Activated B cell treated with CpG ODN at 0.5 μM for 24 hours (primary cell): ENCODE measurements around the gene NDFIP2. TPM values are rescaled to one million over a fixed set of nuclear protein-coding genes. Genes with fewer than 3 reads are reported as not detected.

Experiments used
- ATAC-seq: fragments of 200-7000 bp; cut with Tn5 transposase; one replicate; pipeline ENCODE4 v1.10.0; 2021; ENCODE audit warnings: low read depth, mild to moderate bottlenecking, moderate library complexity
- CTCF ChIA-PET: fragments of 350-600 bp; sonication (Branson Sonifier 250); formaldehyde crosslinking; loops from one replicate; lab custom pipeline; 2021; ENCODE audit warnings: antibody characterized with exemption; lab: Charles Lee
- POLR2A ChIA-PET: fragments of 350-600 bp; sonication (Branson Sonifier 250); formaldehyde crosslinking; loops from one replicate; lab custom pipeline; 2021; ENCODE audit warnings: antibody characterized with exemption; lab: Charles Lee
- DNase-seq: peaks from one replicate; pipeline ENCODE4 v3.0.0; 2022
- H3K27ac Mint-ChIP-seq: one replicate; pipeline ENCODE4 v1.8.0; 2020; ENCODE audit warnings: mixed read lengths
- H3K27me3 Mint-ChIP-seq: one replicate; pipeline ENCODE4 v1.8.0; 2021; ENCODE audit warnings: mixed read lengths
- H3K36me3 Mint-ChIP-seq: one replicate; pipeline ENCODE4 v1.8.0; 2021; ENCODE audit warnings: low read depth, mixed read lengths
- H3K4me1 Mint-ChIP-seq: one replicate; pipeline ENCODE4 v1.8.0; 2021; ENCODE audit warnings: mixed read lengths
- H3K4me3 Mint-ChIP-seq: one replicate; pipeline ENCODE4 v1.8.0; 2020; ENCODE audit warnings: mild to moderate bottlenecking, mixed read lengths
- H3K9me3 Mint-ChIP-seq: one replicate; pipeline ENCODE4 v1.8.0; 2020; ENCODE audit warnings: mixed read lengths
- intact Hi-C: fragments of 100-400 bp; cut with micrococcal nuclease; formaldehyde crosslinking; loops from one replicate; pipeline ENCODE4 v1.15.1; 2024
- total RNA-seq: library from RNA; stranded (reverse); gene quantifications from 2 replicates; pipeline ENCODE4 v1.2.3, GENCODE V29; 2022
- TF ChIP-seq, protein P1 (sequence below): fragments of 200-600 bp; IDR thresholded peaks from one replicate; pipeline ENCODE4 v1.8.0; 2022; ENCODE audit warnings: antibody characterized with exemption, mild to moderate bottlenecking

NDFIP2 gene
- total RNA-seq, 1 donor from 2014 or later: 2.8 TPM

DNA sequence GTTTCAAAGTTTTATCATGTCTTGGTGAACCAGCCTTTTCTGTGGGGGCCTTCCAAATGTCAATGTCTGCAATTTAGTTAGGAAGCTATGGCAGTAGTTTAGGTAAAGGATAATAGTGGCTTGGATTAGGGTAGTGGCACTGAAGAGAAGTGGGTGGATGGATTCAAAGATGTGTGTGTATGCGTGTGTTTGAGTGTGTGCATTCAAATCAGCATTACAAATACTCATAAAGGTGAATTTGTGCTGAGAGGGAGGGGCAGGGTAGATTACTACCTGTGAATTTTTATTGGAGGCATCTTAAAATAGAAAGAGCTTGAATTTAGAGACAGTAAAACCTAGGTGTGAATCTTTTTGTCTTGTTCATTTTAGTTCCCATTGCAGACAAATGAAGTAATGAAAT, 16.9 kb downstream of the NDFIP2 start:
- TF ChIP-seq, protein P1, sequence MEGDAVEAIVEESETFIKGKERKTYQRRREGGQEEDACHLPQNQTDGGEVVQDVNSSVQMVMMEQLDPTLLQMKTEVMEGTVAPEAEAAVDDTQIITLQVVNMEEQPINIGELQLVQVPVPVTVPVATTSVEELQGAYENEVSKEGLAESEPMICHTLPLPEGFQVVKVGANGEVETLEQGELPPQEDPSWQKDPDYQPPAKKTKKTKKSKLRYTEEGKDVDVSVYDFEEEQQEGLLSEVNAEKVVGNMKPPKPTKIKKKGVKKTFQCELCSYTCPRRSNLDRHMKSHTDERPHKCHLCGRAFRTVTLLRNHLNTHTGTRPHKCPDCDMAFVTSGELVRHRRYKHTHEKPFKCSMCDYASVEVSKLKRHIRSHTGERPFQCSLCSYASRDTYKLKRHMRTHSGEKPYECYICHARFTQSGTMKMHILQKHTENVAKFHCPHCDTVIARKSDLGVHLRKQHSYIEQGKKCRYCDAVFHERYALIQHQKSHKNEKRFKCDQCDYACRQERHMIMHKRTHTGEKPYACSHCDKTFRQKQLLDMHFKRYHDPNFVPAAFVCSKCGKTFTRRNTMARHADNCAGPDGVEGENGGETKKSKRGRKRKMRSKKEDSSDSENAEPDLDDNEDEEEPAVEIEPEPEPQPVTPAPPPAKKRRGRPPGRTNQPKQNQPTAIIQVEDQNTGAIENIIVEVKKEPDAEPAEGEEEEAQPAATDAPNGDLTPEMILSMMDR: no peak
- Mint-ChIP-seq H3K4me3 (no peak overlapping the region), H3K27ac (no peak overlapping the region), H3K36me3 (no peaks in the 10 kb centered on the region), H3K4me1 (no peaks in the 10 kb centered on the region), H3K9me3 (no peaks in the 10 kb centered on the region), H3K27me3 (peaks cover 4% of the 10 kb centered on the region)
- DNase-seq: no peak
- ChIA-PET POLR2A (no interaction called here), CTCF (no interaction called here)
- ATAC-seq: no peak
- intact Hi-C loops: no loop called here

DNA sequence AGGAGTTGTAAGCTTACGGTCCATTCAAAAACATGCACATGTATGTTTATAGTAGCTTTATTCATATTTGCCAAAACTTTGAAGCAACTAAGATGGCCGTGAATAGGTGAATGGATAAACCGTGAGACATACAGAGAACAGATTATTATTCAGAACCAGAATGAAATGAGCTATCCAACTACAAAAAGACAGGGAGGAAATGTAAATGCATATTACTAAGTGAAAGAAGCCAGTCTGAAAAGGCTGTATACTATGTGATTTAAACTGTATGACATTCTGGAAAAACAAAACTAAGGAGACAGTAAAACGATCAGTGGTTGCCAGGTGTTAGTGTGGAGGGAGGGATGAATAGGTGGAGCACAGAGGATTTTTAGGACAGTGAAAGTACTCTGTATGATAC, 19.9 kb downstream of the NDFIP2 start:
- TF ChIP-seq, protein P1: no peak
- DNase-seq (no peak), ATAC-seq (no peak)
- H3K27me3 Mint-ChIP-seq: peaks cover 4% of the 10 kb centered on the region
- ChIA-PET CTCF (no interaction called here), POLR2A (no interaction called here)
- no peak overlapping the region for H3K27ac Mint-ChIP-seq
- H3K9me3 Mint-ChIP-seq: no peaks in the 10 kb centered on the region
- no peaks in the 10 kb centered on the region for H3K4me1 Mint-ChIP-seq
- no peak overlapping the region for H3K4me3 Mint-ChIP-seq
- intact Hi-C loops: no loop called here
- no peaks in the 10 kb centered on the region for H3K36me3 Mint-ChIP-seq

DNA sequence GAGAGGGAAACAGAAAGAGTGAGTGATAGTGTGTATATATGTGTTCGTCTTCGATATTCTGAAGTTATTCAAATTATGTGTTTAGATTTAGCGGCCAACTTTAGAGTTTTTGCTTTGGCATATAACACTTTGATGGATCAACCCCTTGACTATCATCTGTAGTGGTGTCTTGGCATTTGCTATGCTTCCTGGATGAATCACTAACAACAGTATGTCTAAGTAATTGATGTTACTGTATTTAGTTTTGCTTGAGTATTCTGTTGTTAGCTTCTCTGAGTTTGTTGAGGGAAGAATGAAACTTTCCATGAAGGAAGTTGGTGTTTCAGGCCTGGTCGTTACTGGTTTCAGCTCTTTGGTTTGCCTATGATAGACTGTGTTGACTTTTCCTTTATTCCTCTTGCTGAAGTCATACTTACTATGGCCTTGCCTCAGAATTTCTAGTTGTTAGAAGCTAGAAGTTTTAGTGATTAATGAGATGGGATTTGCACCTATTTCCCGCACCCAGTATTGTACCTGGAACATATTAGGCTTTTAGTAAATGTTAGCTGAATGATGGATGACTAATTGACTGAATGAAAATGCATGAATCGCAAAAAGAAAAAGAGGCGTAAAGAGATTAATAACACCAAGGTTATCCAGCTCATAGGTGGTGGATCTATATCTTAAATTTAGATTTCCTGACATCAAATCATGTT, 20.7 kb downstream of the NDFIP2 start:
- POLR2A ChIA-PET: no interaction called here
- H3K4me1 Mint-ChIP-seq: no peaks in the 10 kb centered on the region
- ATAC-seq (no peak), DNase-seq (no peak)
- TF ChIP-seq, protein P1: no peak
- H3K9me3 Mint-ChIP-seq: no peaks in the 10 kb centered on the region
- peaks cover 4% of the 10 kb centered on the region for H3K27me3 Mint-ChIP-seq
- CTCF ChIA-PET: interaction anchor here (0.7 kb wide), 1 partner anchor 78 kb away, joined by 3 read pairs; no protein-coding TSS in a partner anchor
- H3K36me3 Mint-ChIP-seq: no peaks in the 10 kb centered on the region
- intact Hi-C loops: no loop called here
- H3K4me3 Mint-ChIP-seq: no peak overlapping the region
- H3K27ac Mint-ChIP-seq: no peak overlapping the region

DNA sequence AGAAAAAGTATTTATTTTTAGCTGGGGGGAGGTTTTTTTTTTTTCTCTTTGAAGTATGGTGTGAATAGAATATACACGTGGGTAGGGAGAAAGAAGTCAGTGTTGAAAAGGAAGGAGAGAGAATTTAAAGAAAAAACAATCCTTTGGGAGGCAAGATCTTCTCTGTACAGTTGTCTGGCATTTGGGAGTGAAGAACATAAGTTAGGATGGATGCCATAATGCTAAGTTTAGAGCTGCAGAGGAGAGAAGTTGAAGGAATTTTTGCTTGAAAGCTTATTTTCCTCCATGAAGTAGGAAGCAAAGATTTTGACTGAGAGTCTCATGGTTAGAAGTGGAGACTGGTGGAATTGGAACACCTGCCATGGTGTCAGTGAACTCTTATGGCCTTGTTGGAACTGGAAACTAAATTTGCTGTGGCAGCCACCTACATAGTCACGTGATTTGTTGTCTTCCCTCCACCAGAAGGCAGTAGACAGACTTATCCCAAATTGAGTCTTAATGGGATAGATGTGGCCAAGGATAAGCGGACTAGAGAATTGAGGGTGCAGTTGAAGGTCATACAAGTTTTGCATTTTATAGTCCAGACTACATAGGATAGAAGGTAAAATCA, 22.0 kb downstream of the NDFIP2 start:
- Mint-ChIP-seq H3K4me1 (no peaks in the 10 kb centered on the region), H3K27me3 (no peaks in the 10 kb centered on the region), H3K9me3 (no peaks in the 10 kb centered on the region), H3K36me3 (no peaks in the 10 kb centered on the region), H3K27ac (no peak overlapping the region), H3K4me3 (no peak overlapping the region)
- ChIA-PET POLR2A (no interaction called here), CTCF (no interaction called here)
- intact Hi-C loops: no loop called here
- no peak for DNase-seq
- ATAC-seq: no peak
- TF ChIP-seq, protein P1: no peak

DNA sequence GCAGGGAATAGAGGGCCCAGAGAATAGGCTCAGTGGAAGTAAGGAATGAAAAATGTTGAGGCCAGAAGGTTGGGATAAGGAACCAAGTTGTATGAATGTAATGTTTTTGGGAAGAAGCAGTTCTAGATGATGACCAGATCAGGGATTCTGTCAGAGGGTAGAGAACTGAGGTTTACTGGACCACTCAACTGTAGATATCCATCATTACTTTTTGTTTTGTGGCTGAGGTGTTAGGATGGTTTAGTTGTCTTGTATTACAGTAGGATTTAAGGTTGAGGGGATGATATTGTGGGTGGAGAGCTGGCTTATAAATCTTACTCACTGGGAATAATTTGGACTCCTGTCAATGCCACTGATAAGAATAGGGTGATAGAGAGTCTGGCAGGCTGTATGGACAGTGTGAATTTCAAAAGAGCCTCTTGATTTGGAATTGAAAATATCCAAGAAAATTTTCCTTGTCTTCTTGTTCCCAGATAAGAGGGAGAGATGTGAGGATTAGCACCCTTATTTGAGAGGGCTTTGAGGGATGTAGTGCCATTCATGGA, 22.6 kb downstream of the NDFIP2 start:
- H3K4me3 Mint-ChIP-seq: no peak overlapping the region
- no peaks in the 10 kb centered on the region for H3K36me3 Mint-ChIP-seq
- CTCF ChIA-PET: no interaction called here
- no peak overlapping the region for H3K27ac Mint-ChIP-seq
- POLR2A ChIA-PET: no interaction called here
- intact Hi-C loops: no loop called here
- DNase-seq: no peak
- ATAC-seq: no peak
- H3K27me3 Mint-ChIP-seq: no peaks in the 10 kb centered on the region
- H3K9me3 Mint-ChIP-seq: no peaks in the 10 kb centered on the region
- TF ChIP-seq, protein P1: no peak
- no peaks in the 10 kb centered on the region for H3K4me1 Mint-ChIP-seq
